GM12874 (cell line): ENCODE data around the gene ASTN2.

Experiments
- CTCF ChIP-seq: IDR thresholded peaks from 2 replicates; pipeline ENCODE4 v1.5.1; 2011; ENCODE audit warnings: low read depth, mild to moderate bottlenecking, control low read depth, low read length, moderate library complexity; ENCODE audit not compliant: insufficient read depth

Gene ASTN2

GRCh38 chr9:116704470-116704869 is 710.4 kb downstream of the ASTN2 start:
- TF ChIP-seq CTCF = no peak

- no peak for TF ChIP-seq CTCF
Measured at GRCh38 chr9:116703634-116704033, 711.2 kb downstream of the ASTN2 start.

GRCh38 chr9:116701940-116702642 is 712.8 kb downstream of the ASTN2 start:
- TF ChIP-seq CTCF = no peak

- no peak for TF ChIP-seq CTCF
Measured at GRCh38 chr9:116700882-116701865, 713.7 kb downstream of the ASTN2 start.

DNA sequence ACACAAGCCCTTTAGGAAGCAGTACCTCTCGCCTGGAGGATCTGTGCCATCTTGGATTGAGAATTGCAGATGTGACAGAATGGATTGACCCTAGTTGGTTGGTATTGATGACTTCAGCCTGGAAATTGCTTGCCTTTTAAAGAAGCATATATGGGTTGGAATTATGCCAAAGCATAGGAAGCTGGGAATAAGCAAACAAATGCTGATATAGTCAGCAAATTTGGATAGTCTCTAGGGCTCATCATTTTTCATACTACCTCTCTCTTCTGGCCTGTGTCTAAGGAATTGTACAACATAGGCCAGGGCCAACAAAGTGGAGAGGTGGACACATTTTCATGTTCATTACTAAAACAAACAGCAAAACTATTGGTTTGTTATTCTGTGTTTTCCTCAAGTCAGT is 714.6 kb downstream of the ASTN2 start:
- TF ChIP-seq CTCF = no peak

GRCh38 chr9:116697887-116698286 is 717.0 kb downstream of the ASTN2 start:
- no peak for TF ChIP-seq CTCF

DNA sequence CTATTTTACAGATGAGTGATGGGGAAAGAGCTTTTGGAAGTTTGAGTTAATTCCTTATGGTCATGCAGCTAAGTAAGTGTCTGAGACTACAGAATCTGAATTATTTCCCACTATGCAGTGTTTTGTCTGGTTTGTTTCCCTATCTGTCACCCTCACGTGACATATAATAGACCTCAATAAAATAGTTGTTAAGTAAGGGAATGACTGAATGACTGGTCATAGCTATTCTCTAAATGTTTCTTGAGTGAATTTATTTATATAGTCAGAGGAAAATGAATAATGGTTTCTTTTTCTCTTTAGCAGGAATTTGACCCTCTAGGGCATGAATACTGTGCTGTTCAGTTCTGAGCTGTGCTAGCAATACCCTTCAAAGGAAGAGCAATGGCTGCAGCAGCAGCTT is 717.5 kb downstream of the ASTN2 start:
- TF ChIP-seq CTCF = no peak
